ENCODE results near the gene FTMT. TPM values are rescaled to one million over a fixed set of nuclear protein-coding genes. Genes with fewer than 3 reads are reported as not detected.

FTMT gene
- total and polyA plus RNA-seq, 8 donors, result not detected

GRCh38 chr5:121899346-121899745 is 47.7 kb downstream of the FTMT start:
- H3K4me1 ChIP-seq, result no peaks in the 10 kb centered on the region
- ATAC-seq (no peak), DNase-seq (peak in 1 of 4 donors; percentile 3)
- TF ChIP-seq CTCF (IDR thresholded peaks at IDR 0.05), result no peak
- peaks cover 0 to 4% of the 10 kb centered on the region in 2 donors for H3K9me3 ChIP-seq
- intact Hi-C loops (cut with DNase I), result no loop called here
- no peaks in the 10 kb centered on the region for H3K36me3 ChIP-seq
- H3K27ac ChIP-seq, result no peak overlapping the region
- no peaks in the 10 kb centered on the region for H3K27me3 ChIP-seq
- no peak overlapping the region for H3K4me3 ChIP-seq

Other genes starting within 250 kb of the FTMT start
- 10 to 100 TPM; 11.1 to 13.8 TPM for gene SRFBP1, start 110.1 kb downstream of the FTMT start, total RNA-seq
- gene SRFBP1, start 110.1 kb downstream of the FTMT start, polyA plus RNA-seq (ENCODE audit: insufficient read length in 6 of 6), result 10 to 100 TPM; 16.6 to 19.4 (median 17.4) TPM
- 10 to 100 TPM; 23.2 to 59.1 TPM for gene LOX, start 226.4 kb downstream of the FTMT start, total RNA-seq
- gene LOX, start 226.4 kb downstream of the FTMT start, polyA plus RNA-seq (ENCODE audit: insufficient read length in 6 of 6), result 10 to 100 TPM; 23.9 to 35.5 (median 26.5) TPM